LNCaP clone FGC (cell line): ENCODE data around the gene AHDC1.

Source experiments
- DNase-seq: peaks from one replicate; pipeline ENCODE4 v3.0.0-alpha.2; 2011; ENCODE audit warnings: low read depth
- H3K4me3 ChIP-seq: 2 replicates; pipeline ENCODE4 v1.5.1; 2011; ENCODE audit warnings: mild to moderate bottlenecking, low read depth, low read length, control low read depth
- CTCF ChIP-seq: IDR thresholded peaks from 2 replicates; pipeline ENCODE4 v1.5.1; 2012; ENCODE audit warnings: mild to moderate bottlenecking; ENCODE audit not compliant: control insufficient read depth, insufficient read depth; ENCODE audit errors: extremely low read depth

The AHDC1 gene

DNA sequence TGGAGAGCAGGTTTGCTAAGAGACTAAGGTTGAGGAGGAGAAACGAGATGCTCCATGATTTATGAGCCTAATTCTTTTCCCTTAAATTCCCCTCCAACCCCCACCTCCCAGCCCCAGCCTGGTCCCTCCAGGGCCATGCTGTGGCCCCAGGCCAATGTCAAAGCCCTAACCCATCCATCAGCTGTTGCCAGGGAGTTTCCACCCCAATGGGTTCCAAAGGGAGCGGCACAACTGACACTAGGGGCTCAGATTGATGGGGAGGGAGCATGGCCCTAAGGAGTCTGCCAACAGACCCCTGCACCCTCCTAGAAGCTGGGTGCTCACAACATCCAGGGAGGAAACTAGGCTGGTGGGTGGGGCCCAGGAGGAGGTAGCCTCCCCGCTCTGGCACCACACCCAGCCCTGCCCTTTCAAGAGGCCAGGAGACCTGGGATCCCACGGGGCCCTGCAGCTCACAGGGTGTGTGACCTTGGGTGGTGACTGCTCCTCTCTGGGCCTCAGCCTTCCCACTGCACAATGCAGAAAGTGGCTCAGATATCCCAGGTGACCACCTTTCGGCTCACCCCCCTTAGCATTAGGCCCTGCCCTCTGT is 12.9 kb downstream of the AHDC1 start:
- DNase-seq = no peak
- H3K4me3 ChIP-seq = no peak overlapping the region
- no peak for TF ChIP-seq CTCF

GRCh38 chr1:27589841-27590426 is 14.0 kb downstream of the AHDC1 start:
- no peak for TF ChIP-seq CTCF
- no peak overlapping the region for H3K4me3 ChIP-seq
- DNase-seq = no peak

GRCh38 chr1:27589441-27589840 is 14.5 kb downstream of the AHDC1 start:
- no peak overlapping the region for H3K4me3 ChIP-seq
- no peak for TF ChIP-seq CTCF
- DNase-seq = no peak

GRCh38 chr1:27588256-27589232 is 15.4 kb downstream of the AHDC1 start:
- no peak for TF ChIP-seq CTCF
- DNase-seq = no peak
- H3K4me3 ChIP-seq = no peak overlapping the region

DNA sequence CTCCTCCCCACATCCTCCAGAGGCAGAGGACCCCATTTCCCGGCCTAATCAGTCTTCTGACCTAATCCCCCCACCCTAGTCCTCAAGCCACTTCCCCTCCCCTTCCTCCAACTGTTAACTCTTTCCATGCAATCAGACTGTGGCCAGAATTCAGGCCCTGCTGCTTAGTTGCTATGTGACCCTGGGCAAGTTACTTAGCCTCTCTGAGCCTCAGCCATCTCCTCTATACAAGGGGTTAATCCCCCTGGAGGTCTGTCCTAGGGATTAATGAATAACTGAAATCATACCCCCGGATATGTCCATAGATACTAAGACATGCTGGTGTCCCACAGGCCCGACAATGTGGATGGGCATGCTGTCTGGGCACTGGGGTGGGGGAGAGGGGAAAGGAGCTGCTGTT is 18.3 kb downstream of the AHDC1 start:
- no peak overlapping the region for H3K4me3 ChIP-seq
- TF ChIP-seq CTCF = no peak
- no peak for DNase-seq

DNA sequence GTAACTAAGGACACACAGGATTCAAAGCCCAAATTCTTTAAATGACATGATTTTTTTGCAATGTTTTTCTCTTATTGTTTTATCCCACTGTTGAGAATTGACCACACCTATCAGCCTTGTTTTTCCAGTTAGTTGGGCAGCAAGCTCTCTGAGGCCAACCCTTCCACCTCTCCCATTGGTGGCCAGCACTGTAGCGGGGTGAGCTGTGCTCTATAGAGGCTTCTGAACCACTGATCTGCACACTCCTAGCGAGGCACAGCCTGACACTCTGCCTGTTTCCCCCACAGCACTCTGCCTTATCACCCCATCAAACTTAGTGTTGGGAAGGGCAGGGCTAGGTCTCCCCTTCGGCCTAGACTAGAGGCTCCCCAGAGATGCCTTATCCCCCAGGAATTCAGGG is 19.5 kb downstream of the AHDC1 start:
- DNase-seq = no peak
- no peak overlapping the region for H3K4me3 ChIP-seq
- no peak for TF ChIP-seq CTCF

DNA sequence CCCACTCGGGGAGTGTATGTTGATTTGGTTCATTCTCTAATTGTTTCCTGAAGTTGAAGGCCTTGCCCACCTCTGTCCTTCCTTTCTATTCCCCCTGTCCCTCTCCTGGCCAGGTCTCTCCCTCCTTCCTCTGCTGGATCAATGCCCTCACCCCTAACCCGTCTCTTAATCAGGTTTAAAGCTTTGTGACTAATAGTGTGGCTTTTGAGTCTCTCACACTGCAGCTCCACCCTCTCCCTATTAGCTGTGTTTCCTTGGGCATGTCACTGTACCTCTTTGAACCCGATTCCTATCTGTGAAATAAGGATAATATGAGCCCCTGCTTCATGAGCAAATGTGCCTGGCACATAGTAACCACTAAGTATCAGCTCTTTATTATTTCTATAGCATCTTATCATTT is 20.5 kb downstream of the AHDC1 start:
- H3K4me3 ChIP-seq = no peak overlapping the region
- DNase-seq = no peak
- TF ChIP-seq CTCF = no peak
